Endothelial cell of umbilical vein (primary cell): Measurements from ENCODE around the gene PLA2G6.

Experiments
- EZH2 ChIP-seq: IDR thresholded peaks from 2 replicates; pipeline ENCODE4 v1.6.1; 2012; ENCODE audit warnings: borderline replicate concordance, low read depth, mild to moderate bottlenecking, moderate library complexity, low read length, inconsistent platforms; ENCODE audit not compliant: severe bottlenecking
- GATA2 ChIP-seq: IDR thresholded peaks from 2 replicates; pipeline ENCODE4 v1.7.0; 2011; ENCODE audit warnings: low read depth, mild to moderate bottlenecking, moderate library complexity, mixed read lengths, low read length; ENCODE audit not compliant: insufficient read length, insufficient read depth
- JUN ChIP-seq: IDR thresholded peaks from 2 replicates; pipeline ENCODE4 v1.6.1; 2011; ENCODE audit warnings: borderline replicate concordance, low read depth; ENCODE audit not compliant: insufficient read length, insufficient read depth
- MAX ChIP-seq: IDR thresholded peaks from 2 replicates; pipeline ENCODE4 v1.6.1; 2011; ENCODE audit not compliant: insufficient read depth, insufficient read length
- MYC ChIP-seq: IDR thresholded peaks from one replicate; pipeline ENCODE4 v1.6.1; 2011; ENCODE audit warnings: mild to moderate bottlenecking, low read depth, low read length
- POLR2A ChIP-seq: IDR thresholded peaks from 2 replicates; pipeline ENCODE4 v1.6.1; 2012; ENCODE audit warnings: low read depth, mild to moderate bottlenecking, control low read depth, low read length
- POLR2AphosphoS5 ChIP-seq: IDR thresholded peaks from 2 replicates; pipeline ENCODE4 v1.6.1; 2012; ENCODE audit warnings: low read depth, mild to moderate bottlenecking, control low read depth, low read length, moderate library complexity; ENCODE audit not compliant: insufficient read depth
- TF ChIP-seq, protein P1 (sequence below), 2 donors: IDR thresholded peaks; 1 replicate in 1 of 2; 2 replicates in 1 of 2; pipeline ENCODE4 v1.5.1; 2011; ENCODE audit warnings: low read length in 2 of 2, mild to moderate bottlenecking in 2 of 2, moderate library complexity in 2 of 2, control low read depth in 1 of 2, inconsistent platforms in 1 of 2, low read depth in 1 of 2; ENCODE audit not compliant: insufficient read depth in 1 of 2; ENCODE audit errors: extremely low read depth in 1 of 2

DNA sequence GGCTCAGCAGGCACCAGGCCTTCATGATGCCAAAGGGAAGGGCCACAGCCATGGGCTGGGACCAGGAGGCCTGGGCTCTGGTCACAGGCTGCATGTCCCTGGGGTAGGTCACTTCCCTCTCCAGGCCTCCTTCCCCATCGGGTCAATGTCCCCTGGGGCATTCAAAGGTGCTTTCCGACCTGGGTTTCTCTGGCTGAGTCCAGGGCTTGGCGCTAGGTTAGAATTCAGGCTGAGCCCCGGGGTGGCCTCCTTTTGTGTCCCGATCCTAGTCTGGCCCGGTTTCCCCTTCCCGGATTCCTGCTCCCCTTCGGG lies 32.3 kb upstream of the PLA2G6 start:
- no peak for TF ChIP-seq EZH2
- TF ChIP-seq JUN: no peak
- no peak for TF ChIP-seq MAX
- TF ChIP-seq, protein P1, sequence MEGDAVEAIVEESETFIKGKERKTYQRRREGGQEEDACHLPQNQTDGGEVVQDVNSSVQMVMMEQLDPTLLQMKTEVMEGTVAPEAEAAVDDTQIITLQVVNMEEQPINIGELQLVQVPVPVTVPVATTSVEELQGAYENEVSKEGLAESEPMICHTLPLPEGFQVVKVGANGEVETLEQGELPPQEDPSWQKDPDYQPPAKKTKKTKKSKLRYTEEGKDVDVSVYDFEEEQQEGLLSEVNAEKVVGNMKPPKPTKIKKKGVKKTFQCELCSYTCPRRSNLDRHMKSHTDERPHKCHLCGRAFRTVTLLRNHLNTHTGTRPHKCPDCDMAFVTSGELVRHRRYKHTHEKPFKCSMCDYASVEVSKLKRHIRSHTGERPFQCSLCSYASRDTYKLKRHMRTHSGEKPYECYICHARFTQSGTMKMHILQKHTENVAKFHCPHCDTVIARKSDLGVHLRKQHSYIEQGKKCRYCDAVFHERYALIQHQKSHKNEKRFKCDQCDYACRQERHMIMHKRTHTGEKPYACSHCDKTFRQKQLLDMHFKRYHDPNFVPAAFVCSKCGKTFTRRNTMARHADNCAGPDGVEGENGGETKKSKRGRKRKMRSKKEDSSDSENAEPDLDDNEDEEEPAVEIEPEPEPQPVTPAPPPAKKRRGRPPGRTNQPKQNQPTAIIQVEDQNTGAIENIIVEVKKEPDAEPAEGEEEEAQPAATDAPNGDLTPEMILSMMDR (IDR thresholded peaks at IDR 0.05; ENCODE audit: extremely low read depth in 1 of 2, insufficient read depth in 1 of 2, low read depth in 1 of 2, low read length in 2 of 2): no peak
- no peak for TF ChIP-seq POLR2A
- no peak for TF ChIP-seq POLR2AphosphoS5
- TF ChIP-seq GATA2: no peak
- TF ChIP-seq MYC: no peak
